Liver (tissue), 9 donors: ENCODE measurements around the gene CABCOCO1. TPM values are rescaled to one million over a fixed set of nuclear protein-coding genes. Genes with fewer than 3 reads are reported as not detected.

Source experiments
- DNase-seq: peaks from one replicate; pipeline ENCODE4 v3.0.0-alpha.2; 2017; ENCODE audit warnings: low spot score
- H3K27ac ChIP-seq, 2 donors: one replicate each; pipeline ENCODE4 v1.7.0; 2013; ENCODE audit warnings: inconsistent platforms in 2 of 2, low read length in 2 of 2, control low read depth in 1 of 2, low read depth in 1 of 2, mild to moderate bottlenecking in 1 of 2
- H3K27me3 ChIP-seq, 4 donors: one replicate each; pipeline versions ENCODE4 v1.6.1 to v1.7.0; 2013; ENCODE audit warnings: low read length in 3 of 4, inconsistent platforms in 1 of 4, mild to moderate bottlenecking in 1 of 4, moderate library complexity in 1 of 4; ENCODE audit not compliant: control insufficient read depth in 4 of 4, insufficient read depth in 4 of 4
- H3K36me3 ChIP-seq, 4 donors: one replicate each; pipeline versions ENCODE4 v1.6.1 to v1.7.0; 2013; ENCODE audit warnings: low read length in 3 of 4, mild to moderate bottlenecking in 3 of 4, low read depth in 1 of 4, moderate library complexity in 1 of 4; ENCODE audit not compliant: control insufficient read depth in 4 of 4, insufficient read depth in 3 of 4
- H3K4me1 ChIP-seq, 4 donors: one replicate each; pipeline versions ENCODE4 v1.6.1 to v1.7.0; 2013; ENCODE audit warnings: low read length in 3 of 4, mild to moderate bottlenecking in 3 of 4, moderate library complexity in 1 of 4; ENCODE audit not compliant: control insufficient read depth in 4 of 4, insufficient read depth in 4 of 4
- H3K4me3 ChIP-seq, 3 donors: one replicate each; pipeline versions ENCODE4 v1.6.1 to v1.7.0; 2013; ENCODE audit warnings: low read length in 3 of 3, control low read depth in 1 of 3, low read depth in 1 of 3, mild to moderate bottlenecking in 1 of 3
- H3K9ac ChIP-seq, 2 donors: one replicate each; pipeline ENCODE4 v1.7.0; 2013; ENCODE audit warnings: low read length in 2 of 2, mild to moderate bottlenecking in 2 of 2, moderate library complexity in 2 of 2, control low read depth in 1 of 2, low read depth in 1 of 2
- H3K9me3 ChIP-seq, 4 donors: one replicate each; pipeline versions ENCODE4 v1.6.1 to v1.7.0; 2013; ENCODE audit warnings: low read length in 3 of 4; ENCODE audit not compliant: control insufficient read depth in 4 of 4
- GABPA ChIP-seq, 2 donors: IDR thresholded peaks in 1 of 2; conservative IDR thresholded peaks in 1 of 2; 2 replicates each; pipeline ENCODE4 v1.6.1; 2016; ENCODE audit warnings: antibody characterized with exemption in 2 of 2, mild to moderate bottlenecking in 1 of 2, moderate library complexity in 1 of 2
- HNF4A ChIP-seq, 2 donors: conservative IDR thresholded peaks; 2 replicates each; pipeline ENCODE4 v1.6.1; 2016; ENCODE audit warnings: antibody characterized with exemption in 2 of 2, mild to moderate bottlenecking in 2 of 2
- RAD21 ChIP-seq, 2 donors: IDR thresholded peaks; 2 replicates each; pipeline ENCODE4 v1.6.1; 2016; ENCODE audit warnings: antibody characterized with exemption in 2 of 2, mild to moderate bottlenecking in 2 of 2
- RXRA ChIP-seq, 2 donors: IDR thresholded peaks; 2 replicates each; pipeline ENCODE4 v1.6.1; 2017 to 2018; ENCODE audit warnings: antibody characterized with exemption in 2 of 2, mild to moderate bottlenecking in 1 of 2
- SP1 ChIP-seq: IDR thresholded peaks from 2 replicates; pipeline ENCODE4 v1.6.1; 2018; ENCODE audit warnings: antibody characterized with exemption, mild to moderate bottlenecking
- WGBS: extraction: QIAGEN DNeasy Blood & Tissue Kit; methylation state at CpG from one replicate; pipeline ENCODE4 v1.1.7; 2013; 5-methylcytosine and 5-hydroxymethylcytosine counted together
- polyA plus RNA-seq, 2 donors: library from polyadenylated mRNA; stranded (reverse) in 1 of 2; unstranded in 1 of 2; fragments of 200-250 nt in 1 of 2; fragments of >200 nt in 1 of 2; fragmentation: Nextera tagmentation in 1 of 2; extraction: Ambion mirVana in 1 of 2; gene quantifications; one replicate each; pipeline versions ENCODE4 v1.2.1 to v1.2.3, GENCODE V29; 2013 to 2015
- total RNA-seq, 2 donors: library from RNA; depleted of rRNA; stranded (reverse); fragments of >200 nt; gene quantifications; one replicate each; pipeline ENCODE4 v1.2.3, GENCODE V29; 2014
- TF ChIP-seq, protein P1 (sequence below): IDR thresholded peaks from 2 replicates; pipeline ENCODE4 v1.6.1; 2016; ENCODE audit warnings: antibody characterized with exemption, mild to moderate bottlenecking
- TF ChIP-seq, protein P2 (sequence below): IDR thresholded peaks from 2 replicates; pipeline ENCODE4 v1.6.1; 2016; ENCODE audit warnings: antibody characterized with exemption
- TF ChIP-seq, protein P3 (sequence below): fragments of 150-350 bp; IDR thresholded peaks from 2 replicates; pipeline ENCODE4 v1.5.1; 2017; ENCODE audit warnings: improper control_type of control experiment, low read depth, low read length; ENCODE audit not compliant: missing input control
- donor health status: healthy.
- donor health status: healthy.
- donor health status: healthy.
- donor health status: healthy.
- donor health status: healthy.

CABCOCO1 gene
- total and polyA plus RNA-seq, 4 donors = 0.09 to 0.20 TPM; not detected in 2

DNA sequence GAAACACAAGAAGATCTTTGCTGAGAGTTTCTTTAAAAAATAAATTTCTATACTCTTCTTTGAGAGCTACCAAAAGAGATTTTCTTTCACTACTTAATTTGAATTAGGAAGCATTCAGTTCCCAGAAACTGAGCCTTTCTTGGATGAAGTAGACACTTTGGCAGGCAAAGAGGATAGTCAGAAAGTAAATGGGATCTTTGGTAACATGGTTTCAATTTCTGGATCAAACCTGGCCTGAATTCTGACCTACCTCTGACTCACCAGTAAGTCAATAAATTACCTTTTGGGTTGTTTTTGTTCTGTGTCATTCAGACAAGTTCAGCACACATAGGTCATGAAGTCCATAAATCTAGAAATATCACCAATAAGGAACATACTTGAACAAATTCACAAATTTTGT lies 26.8 kb upstream of the CABCOCO1 start (continued):
- TF ChIP-seq, protein P1, sequence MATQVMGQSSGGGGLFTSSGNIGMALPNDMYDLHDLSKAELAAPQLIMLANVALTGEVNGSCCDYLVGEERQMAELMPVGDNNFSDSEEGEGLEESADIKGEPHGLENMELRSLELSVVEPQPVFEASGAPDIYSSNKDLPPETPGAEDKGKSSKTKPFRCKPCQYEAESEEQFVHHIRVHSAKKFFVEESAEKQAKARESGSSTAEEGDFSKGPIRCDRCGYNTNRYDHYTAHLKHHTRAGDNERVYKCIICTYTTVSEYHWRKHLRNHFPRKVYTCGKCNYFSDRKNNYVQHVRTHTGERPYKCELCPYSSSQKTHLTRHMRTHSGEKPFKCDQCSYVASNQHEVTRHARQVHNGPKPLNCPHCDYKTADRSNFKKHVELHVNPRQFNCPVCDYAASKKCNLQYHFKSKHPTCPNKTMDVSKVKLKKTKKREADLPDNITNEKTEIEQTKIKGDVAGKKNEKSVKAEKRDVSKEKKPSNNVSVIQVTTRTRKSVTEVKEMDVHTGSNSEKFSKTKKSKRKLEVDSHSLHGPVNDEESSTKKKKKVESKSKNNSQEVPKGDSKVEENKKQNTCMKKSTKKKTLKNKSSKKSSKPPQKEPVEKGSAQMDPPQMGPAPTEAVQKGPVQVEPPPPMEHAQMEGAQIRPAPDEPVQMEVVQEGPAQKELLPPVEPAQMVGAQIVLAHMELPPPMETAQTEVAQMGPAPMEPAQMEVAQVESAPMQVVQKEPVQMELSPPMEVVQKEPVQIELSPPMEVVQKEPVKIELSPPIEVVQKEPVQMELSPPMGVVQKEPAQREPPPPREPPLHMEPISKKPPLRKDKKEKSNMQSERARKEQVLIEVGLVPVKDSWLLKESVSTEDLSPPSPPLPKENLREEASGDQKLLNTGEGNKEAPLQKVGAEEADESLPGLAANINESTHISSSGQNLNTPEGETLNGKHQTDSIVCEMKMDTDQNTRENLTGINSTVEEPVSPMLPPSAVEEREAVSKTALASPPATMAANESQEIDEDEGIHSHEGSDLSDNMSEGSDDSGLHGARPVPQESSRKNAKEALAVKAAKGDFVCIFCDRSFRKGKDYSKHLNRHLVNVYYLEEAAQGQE = no peak

DNA sequence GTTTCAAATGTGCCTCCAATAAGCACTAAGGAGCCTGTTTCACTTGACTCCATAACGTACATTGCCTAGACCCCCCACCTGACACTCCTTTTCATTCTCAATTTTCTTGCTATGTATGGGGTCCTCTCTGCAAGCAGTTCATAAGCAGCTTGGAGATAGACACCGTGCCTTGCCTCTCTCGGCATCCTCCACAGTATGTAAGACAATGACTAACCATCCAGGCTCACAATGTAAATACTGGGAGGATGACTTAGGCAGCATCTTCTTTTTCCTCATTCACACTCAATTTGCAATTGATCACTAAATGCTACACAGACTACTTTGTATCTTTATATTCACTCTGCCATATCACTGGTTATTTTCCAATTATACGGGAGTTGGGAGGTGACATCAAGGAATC lies 22.8 kb upstream of the CABCOCO1 start:
- no peak overlapping the region for H3K4me3 ChIP-seq

DNA sequence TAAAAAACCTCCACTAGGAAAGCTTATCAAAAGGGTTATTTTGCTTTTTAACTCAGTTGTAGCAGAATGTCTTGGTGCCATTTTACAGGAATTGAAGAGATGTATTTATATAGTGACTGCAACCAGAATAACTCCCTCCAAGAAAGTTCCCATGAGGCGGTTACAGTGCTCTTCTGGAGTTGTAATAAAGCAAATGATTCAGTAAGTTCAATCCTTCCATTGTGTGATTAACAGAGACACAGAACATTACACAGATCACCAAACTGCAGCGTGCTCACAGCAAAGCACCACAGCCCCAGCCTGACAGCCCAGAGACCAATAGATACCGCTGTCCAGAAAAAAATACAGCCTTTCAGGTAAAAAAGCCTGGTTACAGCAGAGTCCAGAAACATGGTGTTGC lies 21.9 kb upstream of the CABCOCO1 start:
- H3K4me3 ChIP-seq = no peak overlapping the region
- H3K4me1 ChIP-seq = no peaks in the 10 kb centered on the region
- no peak overlapping the region for H3K27ac ChIP-seq
- H3K27me3 ChIP-seq = no peaks in the 10 kb centered on the region
- H3K9me3 ChIP-seq = no peaks in the 10 kb centered on the region
- TF ChIP-seq RXRA (IDR thresholded peaks at IDR 0.05) (no peak), HNF4A (conservative IDR thresholded peaks at IDR 0.05) (no peak), SP1 (no peak), RAD21 (IDR thresholded peaks at IDR 0.05) (no peak)
- TF ChIP-seq, protein P2, sequence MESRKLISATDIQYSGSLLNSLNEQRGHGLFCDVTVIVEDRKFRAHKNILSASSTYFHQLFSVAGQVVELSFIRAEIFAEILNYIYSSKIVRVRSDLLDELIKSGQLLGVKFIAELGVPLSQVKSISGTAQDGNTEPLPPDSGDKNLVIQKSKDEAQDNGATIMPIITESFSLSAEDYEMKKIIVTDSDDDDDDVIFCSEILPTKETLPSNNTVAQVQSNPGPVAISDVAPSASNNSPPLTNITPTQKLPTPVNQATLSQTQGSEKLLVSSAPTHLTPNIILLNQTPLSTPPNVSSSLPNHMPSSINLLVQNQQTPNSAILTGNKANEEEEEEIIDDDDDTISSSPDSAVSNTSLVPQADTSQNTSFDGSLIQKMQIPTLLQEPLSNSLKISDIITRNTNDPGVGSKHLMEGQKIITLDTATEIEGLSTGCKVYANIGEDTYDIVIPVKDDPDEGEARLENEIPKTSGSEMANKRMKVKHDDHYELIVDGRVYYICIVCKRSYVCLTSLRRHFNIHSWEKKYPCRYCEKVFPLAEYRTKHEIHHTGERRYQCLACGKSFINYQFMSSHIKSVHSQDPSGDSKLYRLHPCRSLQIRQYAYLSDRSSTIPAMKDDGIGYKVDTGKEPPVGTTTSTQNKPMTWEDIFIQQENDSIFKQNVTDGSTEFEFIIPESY = no peak
- WGBS = 82% methylated on average over 3 of the region's 3 CpGs
- no peaks in the 10 kb centered on the region for H3K36me3 ChIP-seq
- DNase-seq = no peak
- H3K9ac ChIP-seq = no peak overlapping the region

More for the DNA sequence above, 22.8 kb upstream of the CABCOCO1 start:
- Histone ChIP-seq H3K9ac (no peak overlapping the region), H3K27ac (no peak overlapping the region), H3K27me3 (no peaks in the 10 kb centered on the region), H3K4me1 (no peaks in the 10 kb centered on the region), H3K36me3 (no peaks in the 10 kb centered on the region), H3K9me3 (no peaks in the 10 kb centered on the region)
- 74% methylated on average over 4 of the region's 4 CpGs for WGBS
- no peak for DNase-seq
- TF ChIP-seq HNF4A (conservative IDR thresholded peaks at IDR 0.05) (no peak), GABPA (IDR thresholded peaks at IDR 0.05 in 1 of 2, conservative IDR thresholded peaks at IDR 0.05 in 1 of 2) (no peak)
- TF ChIP-seq, protein P2 = no peak
- TF ChIP-seq, protein P3, sequence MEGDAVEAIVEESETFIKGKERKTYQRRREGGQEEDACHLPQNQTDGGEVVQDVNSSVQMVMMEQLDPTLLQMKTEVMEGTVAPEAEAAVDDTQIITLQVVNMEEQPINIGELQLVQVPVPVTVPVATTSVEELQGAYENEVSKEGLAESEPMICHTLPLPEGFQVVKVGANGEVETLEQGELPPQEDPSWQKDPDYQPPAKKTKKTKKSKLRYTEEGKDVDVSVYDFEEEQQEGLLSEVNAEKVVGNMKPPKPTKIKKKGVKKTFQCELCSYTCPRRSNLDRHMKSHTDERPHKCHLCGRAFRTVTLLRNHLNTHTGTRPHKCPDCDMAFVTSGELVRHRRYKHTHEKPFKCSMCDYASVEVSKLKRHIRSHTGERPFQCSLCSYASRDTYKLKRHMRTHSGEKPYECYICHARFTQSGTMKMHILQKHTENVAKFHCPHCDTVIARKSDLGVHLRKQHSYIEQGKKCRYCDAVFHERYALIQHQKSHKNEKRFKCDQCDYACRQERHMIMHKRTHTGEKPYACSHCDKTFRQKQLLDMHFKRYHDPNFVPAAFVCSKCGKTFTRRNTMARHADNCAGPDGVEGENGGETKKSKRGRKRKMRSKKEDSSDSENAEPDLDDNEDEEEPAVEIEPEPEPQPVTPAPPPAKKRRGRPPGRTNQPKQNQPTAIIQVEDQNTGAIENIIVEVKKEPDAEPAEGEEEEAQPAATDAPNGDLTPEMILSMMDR = no peak
